Measurements from ENCODE around the gene COA1. TPM values are rescaled to one million over a fixed set of nuclear protein-coding genes. Genes with fewer than 3 reads are reported as not detected.
"Not testable (repeated sequence)": the region's sequence is repeated elsewhere in the genome, so short reads cannot be mapped to it uniquely, and the experiment has no call there.

COA1 gene
- total RNA-seq, 2 donors from 2014 or later = 47.9 to 57.5 TPM

GRCh38 chr7:43674559-43675436, 54.5 kb downstream of the COA1 start:
- no peaks in the 10 kb centered on the region for H3K9me3 ChIP-seq
- 52% methylated on average over 4 of the region's 4 CpGs for WGBS
- no peaks in the 10 kb centered on the region for H3K27me3 ChIP-seq (replicated peaks; ENCODE audit: insufficient read depth)
- no peak overlapping the region for H3K27ac ChIP-seq
- DNase-seq (ENCODE audit: low spot score) = no peak
- no peak for TF ChIP-seq CTCF (IDR thresholded peaks at IDR 0.05)
- TF ChIP-seq POLR2AphosphoS5 (IDR thresholded peaks at IDR 0.05) = no peak
- no peak for TF ChIP-seq POLR2A (IDR thresholded peaks at IDR 0.05)
- intact Hi-C loops (cut with DNase I) = no loop called here
- no peaks in the 10 kb centered on the region for H3K36me3 ChIP-seq
- no peak overlapping the region for H3K4me3 ChIP-seq
- no peaks in the 10 kb centered on the region for H3K4me1 ChIP-seq (replicated peaks)

DNA sequence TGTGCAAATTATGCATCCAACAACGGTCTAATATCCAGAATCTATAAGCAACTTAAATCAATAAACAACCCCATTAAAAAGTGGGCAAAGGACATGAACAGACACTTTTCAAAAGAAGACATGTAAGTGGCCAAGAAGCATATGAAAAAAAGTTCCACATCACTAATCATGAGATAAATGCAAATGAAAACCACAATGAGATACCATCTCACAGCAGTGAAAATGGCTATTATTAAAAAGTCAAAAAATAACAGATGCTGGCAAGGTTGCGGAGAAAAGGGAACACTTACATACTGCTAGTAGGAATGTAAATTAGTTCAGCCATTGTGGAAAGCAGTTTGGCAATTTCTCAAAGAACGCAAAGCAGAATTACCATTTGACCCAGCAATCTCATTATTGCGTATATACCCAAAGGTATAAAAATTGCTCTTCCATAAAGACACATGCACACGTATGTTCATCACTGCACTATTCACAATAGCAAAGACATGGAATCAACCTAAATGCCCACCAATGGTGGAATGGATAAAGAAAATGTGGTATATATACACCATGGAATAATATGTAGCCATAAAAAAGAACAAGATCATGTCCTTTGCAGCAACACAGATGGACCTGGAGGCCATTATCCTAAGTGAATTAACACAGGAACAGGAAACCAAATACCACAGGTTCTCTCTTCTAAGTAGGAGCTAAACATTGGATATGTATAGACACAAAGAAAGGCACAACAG, 55.9 kb downstream of the COA1 start:
- H3K27ac ChIP-seq; H3K4me1 ChIP-seq (replicated peaks); intact Hi-C loops (cut with DNase I); H3K36me3 ChIP-seq; DNase-seq (ENCODE audit: low spot score); H3K27me3 ChIP-seq (replicated peaks; ENCODE audit: insufficient read depth); H3K9me3 ChIP-seq; H3K4me3 ChIP-seq: not testable (repeated sequence)
- 86% methylated on average over 5 of the region's 5 CpGs for WGBS

GRCh38 chr7:43671521-43671920, 57.8 kb downstream of the COA1 start:
- TF ChIP-seq POLR2AphosphoS5 (IDR thresholded peaks at IDR 0.05) (no peak), POLR2A (IDR thresholded peaks at IDR 0.05) (no peak), CTCF (IDR thresholded peaks at IDR 0.05) (no peak)
- Histone ChIP-seq H3K4me1 (replicated peaks) (no peaks in the 10 kb centered on the region), H3K4me3 (no peak overlapping the region), H3K9me3 (no peaks in the 10 kb centered on the region), H3K27me3 (replicated peaks; ENCODE audit: insufficient read depth) (no peaks in the 10 kb centered on the region), H3K27ac (no peak overlapping the region), H3K36me3 (no peaks in the 10 kb centered on the region)
- intact Hi-C loops (cut with DNase I) = no loop called here
- 76% methylated on average over 4 of the region's 4 CpGs for WGBS
- no peak for DNase-seq (ENCODE audit: low spot score)

GRCh38 chr7:43669286-43670081, 59.8 kb downstream of the COA1 start:
- Histone ChIP-seq H3K27me3 (replicated peaks; ENCODE audit: insufficient read depth) (no peaks in the 10 kb centered on the region), H3K9me3 (no peaks in the 10 kb centered on the region), H3K4me3 (no peak overlapping the region), H3K36me3 (no peaks in the 10 kb centered on the region), H3K27ac (no peak overlapping the region), H3K4me1 (replicated peaks) (no peaks in the 10 kb centered on the region)
- TF ChIP-seq CTCF (IDR thresholded peaks at IDR 0.05) = no peak
- TF ChIP-seq POLR2AphosphoS5 (IDR thresholded peaks at IDR 0.05) = no peak
- no peak for TF ChIP-seq POLR2A (IDR thresholded peaks at IDR 0.05)
- intact Hi-C loops (cut with DNase I) = no loop called here
- no peak for DNase-seq (ENCODE audit: low spot score)
- 87% methylated on average over 15 of the region's 15 CpGs for WGBS

- DNase-seq (ENCODE audit: low spot score) = no peak
- Histone ChIP-seq H3K9me3 (no peaks in the 10 kb centered on the region), H3K4me3 (no peak overlapping the region), H3K27ac (no peak overlapping the region), H3K4me1 (replicated peaks) (no peaks in the 10 kb centered on the region), H3K36me3 (no peaks in the 10 kb centered on the region), H3K27me3 (replicated peaks; ENCODE audit: insufficient read depth) (no peaks in the 10 kb centered on the region)
- intact Hi-C loops (cut with DNase I) = no loop called here
- TF ChIP-seq CTCF (IDR thresholded peaks at IDR 0.05) = no peak
- TF ChIP-seq POLR2A (IDR thresholded peaks at IDR 0.05) = no peak
- WGBS = 90% methylated on average over 1 of the region's 1 CpG
Measured at GRCh38 chr7:43668035-43668434, 61.3 kb downstream of the COA1 start.

All from prostate gland (tissue), 2 donors.